ENCODE data around the gene TMEM184A. TPM values are rescaled to one million over a fixed set of nuclear protein-coding genes. Genes with fewer than 3 reads are reported as not detected.
A peak's percentile ranks its signal among the peaks of the same experiment; 100 is the strongest.

The TMEM184A gene
- total and polyA plus RNA-seq, 2 of the 13 experiments (the other 11 are each of a cell fraction or from before 2014, with no cell fraction given): 9.5 to 20.4 TPM

GRCh38 chr7:1536743-1537534 is 19.1 kb downstream of the TMEM184A start (continued):
- TF ChIP-seq ZNF550 (CRISPR knock-in tag; IDR thresholded peaks at IDR 0.05; ENCODE audit: borderline replicate concordance) (no peak), ATM (IDR thresholded peaks at IDR 0.05; ENCODE audit: borderline replicate concordance) (no peak), RNF2 (conservative IDR thresholded peaks at IDR 0.05; ENCODE audit: low read depth) (peak; percentile 79; the same call in 1 of the 2 replicates), ZNF431 (CRISPR knock-in tag; IDR thresholded peaks at IDR 0.05; ENCODE audit: borderline replicate concordance, low read depth) (no peak), GMEB2 (CRISPR knock-in tag; IDR thresholded peaks at IDR 0.05; ENCODE audit: low read depth) (no peak), NFIB (CRISPR knock-in tag; IDR thresholded peaks at IDR 0.05; ENCODE audit: borderline replicate concordance) (no peak), MATR3 (CRISPR knock-in tag; IDR thresholded peaks at IDR 0.05) (no peak), SIX4 (CRISPR knock-in tag; IDR thresholded peaks at IDR 0.05) (peak; percentile 43; the same call in 1 of the 2 replicates), ZSCAN20 (CRISPR knock-in tag; IDR thresholded peaks at IDR 0.05; ENCODE audit: borderline replicate concordance) (no peak), ZBTB26 (CRISPR knock-in tag; IDR thresholded peaks at IDR 0.05; ENCODE audit: borderline replicate concordance) (peak; percentile 65; the same call in 1 of the 2 replicates), TFDP2 (CRISPR knock-in tag; IDR thresholded peaks at IDR 0.05) (peak; percentile 70), SMARCC2 (IDR thresholded peaks at IDR 0.05) (no peak), ZNF563 (CRISPR knock-in tag; IDR thresholded peaks at IDR 0.05) (peak; percentile 28; the same call in 1 of the 2 replicates), ZNF335 (CRISPR knock-in tag; IDR thresholded peaks at IDR 0.05) (peak; percentile 87), AGO1 (IDR thresholded peaks at IDR 0.05; ENCODE audit: low read depth, low read length, poor library complexity, severe bottlenecking) (peak; percentile 81), CCDC6 (CRISPR knock-in tag; IDR thresholded peaks at IDR 0.05) (no peak; the same call in 1 of the 2 replicates), SNAI1 (CRISPR knock-in tag; IDR thresholded peaks at IDR 0.05; ENCODE audit: borderline replicate concordance) (no peak), ZSCAN31 (CRISPR knock-in tag; IDR thresholded peaks at IDR 0.05; ENCODE audit: low read depth) (peak; percentile 93; the same call in 1 of the 2 replicates), NFKB2 (CRISPR knock-in tag; IDR thresholded peaks at IDR 0.05; ENCODE audit: borderline replicate concordance) (peak; percentile 66; the same call in 1 of the 2 replicates), THAP8 (CRISPR knock-in tag; IDR thresholded peaks at IDR 0.05; ENCODE audit: borderline replicate concordance) (no peak), ZNF770 (CRISPR knock-in tag; IDR thresholded peaks at IDR 0.05) (peak; percentile 75), CBFB (CRISPR knock-in tag; IDR thresholded peaks at IDR 0.05) (no peak)

Data from HepG2 (cell line).